ENCODE measurements around the gene PWWP2A. TPM values are rescaled to one million over a fixed set of nuclear protein-coding genes. Genes with fewer than 3 reads are reported as not detected.

PWWP2A gene
- total RNA-seq, 2 donors from 2014 or later: 22.8 to 30.6 TPM

DNA sequence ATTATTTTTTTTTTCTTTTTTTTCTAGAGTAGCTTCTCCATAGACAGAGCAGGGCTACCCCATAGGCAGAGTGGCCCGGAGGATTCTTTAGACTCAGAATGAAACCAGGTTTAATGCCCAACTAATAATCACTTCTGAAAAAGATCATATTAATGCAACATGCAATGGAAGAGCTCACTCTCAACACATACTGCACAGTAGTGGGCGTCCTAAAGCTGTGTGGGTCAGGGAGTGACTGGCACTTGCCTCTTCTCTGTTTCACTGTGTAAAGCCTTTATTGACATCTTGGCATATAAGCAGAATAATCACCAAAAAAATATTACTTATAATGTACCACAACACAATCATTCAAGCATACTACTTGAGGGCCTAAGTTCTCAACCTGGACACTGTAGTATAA, 11.1 kb downstream of the PWWP2A start:
- H3K4me3 Mint-ChIP-seq: no peak overlapping the region
- peaks cover 7% of the 10 kb centered on the region for H3K36me3 Mint-ChIP-seq
- H3K9me3 Mint-ChIP-seq: no peaks in the 10 kb centered on the region
- no peak for DNase-seq (ENCODE audit: low spot score)
- no peaks in the 10 kb centered on the region for H3K27me3 Mint-ChIP-seq
- no peak for ATAC-seq
- peaks cover 6 to 9% of the 10 kb centered on the region in 2 donors for H3K4me1 Mint-ChIP-seq (ENCODE audit: low read depth in 2 of 2)
- no peak overlapping the region for H3K27ac Mint-ChIP-seq

DNA sequence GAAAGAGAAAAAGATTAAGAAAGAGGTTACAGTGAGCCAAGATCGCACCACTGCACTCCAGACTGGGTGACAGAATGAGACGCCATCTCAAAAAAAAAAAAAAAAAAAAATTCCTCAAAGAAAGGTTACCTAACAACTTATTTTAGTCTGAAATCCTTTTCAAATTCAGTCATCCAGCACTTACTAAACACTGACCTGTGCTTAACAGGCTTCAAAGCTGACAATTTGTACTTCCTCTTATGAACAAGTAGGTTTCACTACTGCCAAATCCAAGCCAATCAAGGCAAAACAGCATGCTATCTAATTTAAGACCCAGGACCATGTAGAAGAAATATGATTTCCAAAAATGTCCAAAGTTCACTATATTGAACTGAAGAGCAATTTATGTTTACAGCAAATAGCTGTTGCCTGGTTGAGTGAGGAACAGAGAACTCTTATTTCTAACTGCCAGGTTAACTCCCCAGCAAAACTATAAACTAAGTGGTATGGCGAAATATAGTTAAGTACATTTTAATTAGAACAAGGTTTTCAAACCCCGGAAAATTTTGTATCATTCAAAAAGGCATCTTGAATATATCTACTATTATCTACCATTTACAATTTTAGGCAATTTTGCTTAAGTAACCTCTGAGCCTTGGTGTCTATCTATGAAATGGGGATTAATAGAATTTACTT, 13.4 kb downstream of the PWWP2A start:
- Mint-ChIP-seq H3K9me3 (no peaks in the 10 kb centered on the region), H3K4me1 (ENCODE audit: low read depth in 2 of 2) (peaks cover 6 to 9% of the 10 kb centered on the region in 2 donors), H3K27ac (no peak overlapping the region), H3K27me3 (no peaks in the 10 kb centered on the region), H3K4me3 (no peak overlapping the region), H3K36me3 (peaks cover 5% of the 10 kb centered on the region)
- ATAC-seq: no peak
- no peak for DNase-seq (ENCODE audit: low spot score)

DNA sequence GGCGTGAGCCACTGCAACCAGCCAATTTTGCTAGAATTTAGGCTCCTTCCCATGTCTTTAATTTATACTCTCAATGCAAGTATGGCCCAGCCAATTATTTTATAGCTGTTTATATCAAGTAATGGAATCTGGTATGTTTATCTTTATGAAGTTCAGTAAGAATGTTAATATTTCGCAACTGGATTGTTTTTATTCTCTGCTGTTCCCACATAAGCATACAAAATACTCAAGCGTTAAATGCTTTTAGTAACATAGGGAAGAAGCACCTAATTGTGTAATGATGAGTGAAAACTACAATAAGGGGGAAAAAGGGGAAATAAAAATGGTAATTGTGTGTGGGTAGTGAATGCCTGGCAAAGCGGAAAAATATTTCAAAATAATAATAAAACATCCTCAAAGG, 21.3 kb downstream of the PWWP2A start:
- Mint-ChIP-seq H3K4me1 (ENCODE audit: low read depth in 2 of 2) (peaks cover 4 to 6% of the 10 kb centered on the region in 2 donors), H3K4me3 (no peak overlapping the region), H3K27me3 (no peaks in the 10 kb centered on the region), H3K9me3 (no peaks in the 10 kb centered on the region), H3K27ac (no peak overlapping the region), H3K36me3 (peaks cover 17% of the 10 kb centered on the region)
- DNase-seq (ENCODE audit: low spot score) (no peak), ATAC-seq (no peak)

DNA sequence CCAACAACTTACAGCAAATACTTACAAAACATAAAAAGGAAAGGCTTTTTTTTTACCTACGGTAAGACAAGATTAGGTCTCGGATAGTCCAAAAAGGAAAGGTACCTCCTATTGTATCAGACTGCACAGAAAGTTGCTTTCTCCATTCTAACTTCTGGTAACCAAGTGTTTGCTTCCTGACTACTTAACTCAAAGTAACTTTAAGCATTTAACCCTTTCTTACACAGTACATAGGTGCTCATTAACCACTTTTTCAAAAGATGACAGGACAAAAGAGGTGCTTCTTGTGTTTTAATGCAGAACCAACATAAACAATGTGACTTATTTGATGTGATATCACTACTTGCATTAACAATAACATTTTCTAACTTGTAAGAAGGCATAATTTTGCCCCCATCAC, 23.1 kb downstream of the PWWP2A start:
- peaks cover 22% of the 10 kb centered on the region for H3K36me3 Mint-ChIP-seq
- DNase-seq (ENCODE audit: low spot score) (no peak), ATAC-seq (no peak)
- no peaks in the 10 kb centered on the region for H3K27me3 Mint-ChIP-seq
- no peaks in the 10 kb centered on the region for H3K9me3 Mint-ChIP-seq
- H3K27ac Mint-ChIP-seq: no peak overlapping the region
- H3K4me1 Mint-ChIP-seq (ENCODE audit: low read depth in 2 of 2): peaks cover 4 to 6% of the 10 kb centered on the region in 2 donors
- no peak overlapping the region for H3K4me3 Mint-ChIP-seq

DNA sequence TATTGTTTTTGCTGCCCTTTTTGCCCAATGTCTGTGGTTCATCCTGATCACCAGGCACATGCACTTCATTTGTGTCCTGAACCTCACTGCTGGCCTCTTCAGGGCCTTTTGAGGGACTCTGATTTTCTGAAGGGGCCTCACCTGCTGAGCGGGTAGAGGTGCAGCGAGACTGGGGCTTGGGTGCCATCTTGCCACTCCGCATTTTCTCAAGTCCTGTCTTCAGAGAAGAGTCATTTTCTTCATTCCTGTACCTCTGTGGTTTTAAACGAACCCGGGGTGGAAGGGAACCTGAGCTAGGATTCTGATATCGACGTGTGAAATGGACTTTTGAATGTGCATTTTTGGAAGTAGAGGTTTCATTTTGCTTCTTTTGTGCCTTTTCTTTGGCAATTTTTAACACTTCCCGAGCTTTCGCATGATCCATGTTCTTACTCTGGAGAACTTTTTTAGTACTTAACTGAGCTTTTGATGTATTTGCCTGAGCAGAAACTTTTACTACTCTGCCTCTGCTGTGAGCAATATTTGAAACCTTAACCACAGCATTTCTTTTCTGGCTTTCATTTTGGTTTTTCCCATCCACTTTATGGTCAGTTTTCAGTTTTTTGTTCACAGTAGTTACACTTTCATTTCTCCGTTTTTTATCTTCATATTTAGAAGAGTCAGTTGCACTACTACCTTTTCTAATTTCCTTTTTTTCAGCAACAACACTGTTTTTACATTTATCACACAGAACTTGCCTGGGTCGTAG, 26.1 kb downstream of the PWWP2A start:
- ATAC-seq (no peak), DNase-seq (ENCODE audit: low spot score) (no peak)
- Mint-ChIP-seq H3K4me3 (peak overlapping the region; percentile 17), H3K9me3 (no peaks in the 10 kb centered on the region), H3K36me3 (peaks cover 17% of the 10 kb centered on the region), H3K27ac (no peak overlapping the region), H3K4me1 (ENCODE audit: low read depth in 2 of 2) (peaks cover 4 to 6% of the 10 kb centered on the region in 2 donors), H3K27me3 (no peaks in the 10 kb centered on the region)

DNA sequence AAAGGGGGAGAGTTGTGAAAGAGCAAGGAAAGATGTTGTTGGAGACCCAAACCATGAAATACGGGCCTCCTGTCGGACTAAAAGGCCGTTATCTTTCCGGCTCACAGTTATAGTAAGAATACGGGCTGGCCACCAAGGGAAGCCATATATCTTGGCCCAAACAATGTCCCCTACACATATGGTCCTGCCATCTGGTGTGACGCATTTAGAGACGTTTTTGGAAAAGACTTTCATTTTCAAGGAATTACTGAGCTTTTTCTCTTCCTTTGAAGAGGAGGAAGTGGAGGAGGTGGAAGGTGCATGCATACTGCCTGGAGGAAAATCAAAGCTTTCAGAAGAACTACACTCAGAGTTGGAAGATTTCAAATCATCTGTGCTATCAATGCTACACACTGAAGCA, 26.7 kb downstream of the PWWP2A start:
- Mint-ChIP-seq H3K4me3 (no peak overlapping the region), H3K27ac (no peak overlapping the region)

DNA sequence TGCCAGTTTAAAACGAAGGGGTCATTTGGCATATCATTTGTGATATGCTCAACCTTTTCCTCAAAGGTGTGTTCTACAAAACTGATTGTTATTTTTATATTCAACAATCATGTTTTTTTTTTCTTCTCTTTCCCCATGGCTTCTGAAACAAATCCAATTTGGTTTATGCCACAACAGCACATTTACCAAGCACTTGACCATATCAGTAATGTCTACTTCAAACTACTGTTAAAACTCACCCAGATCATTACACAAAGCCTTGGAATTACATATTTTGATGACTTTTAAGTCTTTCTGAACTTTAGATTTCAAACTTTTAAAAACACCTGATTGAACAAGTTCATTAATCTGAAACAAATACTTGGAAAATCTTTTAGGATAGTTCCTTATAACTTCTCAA, 29.2 kb downstream of the PWWP2A start:
- Mint-ChIP-seq H3K27me3 (no peaks in the 10 kb centered on the region), H3K36me3 (peaks cover 17% of the 10 kb centered on the region), H3K4me3 (no peak overlapping the region), H3K4me1 (ENCODE audit: low read depth in 2 of 2) (peaks cover 4 to 6% of the 10 kb centered on the region in 2 donors), H3K27ac (no peak overlapping the region), H3K9me3 (no peaks in the 10 kb centered on the region)
- DNase-seq (ENCODE audit: low spot score) (no peak), ATAC-seq (no peak)

More for the DNA sequence above, 26.7 kb downstream of the PWWP2A start:
- H3K9me3 Mint-ChIP-seq: no peaks in the 10 kb centered on the region
- peaks cover 4 to 6% of the 10 kb centered on the region in 2 donors for H3K4me1 Mint-ChIP-seq (ENCODE audit: low read depth in 2 of 2)
- peaks cover 17% of the 10 kb centered on the region for H3K36me3 Mint-ChIP-seq
- DNase-seq (ENCODE audit: low spot score) (no peak), ATAC-seq (no peak)
- H3K27me3 Mint-ChIP-seq: no peaks in the 10 kb centered on the region

DNA sequence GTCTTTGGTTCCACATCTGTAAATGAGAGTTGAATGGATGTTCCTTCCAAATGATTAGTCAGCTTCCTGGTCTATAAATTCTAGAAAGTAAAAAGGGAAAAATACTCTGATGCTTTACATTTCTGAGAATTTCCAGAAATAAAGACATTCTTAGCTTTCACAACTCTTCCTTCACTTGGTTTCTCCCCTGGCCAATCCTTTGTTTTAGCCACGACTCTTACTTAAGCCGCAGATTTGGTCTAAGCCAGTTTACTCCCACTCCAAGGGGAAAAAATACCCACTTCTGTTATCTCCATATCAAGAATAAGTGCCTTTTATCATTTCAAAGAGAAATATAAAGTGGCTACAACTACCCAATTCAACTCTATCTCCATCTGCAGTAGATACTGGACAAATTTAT, 29.7 kb downstream of the PWWP2A start:
- H3K4me1 Mint-ChIP-seq (ENCODE audit: low read depth in 2 of 2): peaks cover 3 to 6% of the 10 kb centered on the region in 2 donors
- no peaks in the 10 kb centered on the region for H3K27me3 Mint-ChIP-seq
- peaks cover 17% of the 10 kb centered on the region for H3K36me3 Mint-ChIP-seq
- no peak overlapping the region for H3K4me3 Mint-ChIP-seq
- ATAC-seq (no peak), DNase-seq (ENCODE audit: low spot score) (no peak)
- H3K27ac Mint-ChIP-seq: no peak overlapping the region
- no peaks in the 10 kb centered on the region for H3K9me3 Mint-ChIP-seq

DNA sequence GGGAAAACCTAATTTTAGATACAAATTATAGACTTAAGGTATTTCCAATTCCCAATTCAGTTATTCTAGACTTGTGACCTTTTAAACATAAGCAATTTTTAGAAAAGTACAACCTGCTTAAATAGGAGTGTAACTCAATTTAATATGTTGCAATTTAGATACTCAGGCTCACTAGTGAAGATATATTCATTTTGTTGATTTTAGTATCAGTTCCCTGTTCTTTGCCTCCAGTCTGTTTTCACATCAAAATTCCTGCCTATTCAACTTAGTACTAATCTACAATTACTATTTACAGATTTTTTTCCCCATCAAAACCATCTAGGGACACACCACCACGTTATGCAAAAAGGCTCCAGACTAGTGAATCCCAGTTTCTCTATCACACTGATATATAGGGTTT, 30.4 kb downstream of the PWWP2A start:
- Mint-ChIP-seq H3K4me1 (ENCODE audit: low read depth in 2 of 2) (peaks cover 0 to 6% of the 10 kb centered on the region in 2 donors), H3K4me3 (no peak overlapping the region), H3K9me3 (no peaks in the 10 kb centered on the region), H3K36me3 (peaks cover 12% of the 10 kb centered on the region), H3K27me3 (no peaks in the 10 kb centered on the region), H3K27ac (no peak overlapping the region)
- ATAC-seq (no peak), DNase-seq (ENCODE audit: low spot score) (no peak)

DNA sequence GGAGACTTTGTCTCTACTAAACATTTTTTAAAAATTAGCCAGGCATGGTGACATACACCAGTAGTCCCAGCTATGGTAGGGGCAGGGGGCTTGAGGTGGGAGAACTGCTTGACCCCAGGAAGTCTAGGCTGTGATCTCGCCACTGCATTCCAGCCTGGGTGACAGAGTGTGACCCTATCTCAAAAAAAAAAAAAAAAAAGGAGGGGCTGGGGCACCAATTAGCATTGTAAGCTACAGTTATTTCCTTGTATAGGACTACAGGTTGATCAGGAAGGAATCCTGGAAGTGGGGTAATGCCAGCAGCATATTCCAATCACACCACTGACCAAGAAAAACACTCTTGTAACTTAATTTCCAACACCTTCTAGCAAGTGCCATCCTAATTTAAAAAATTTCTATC, 32.1 kb downstream of the PWWP2A start:
- Mint-ChIP-seq H3K4me3 (no peak overlapping the region), H3K27ac (no peak overlapping the region), H3K4me1 (ENCODE audit: low read depth in 2 of 2) (no peaks in the 10 kb centered on the region), H3K27me3 (no peaks in the 10 kb centered on the region), H3K9me3 (no peaks in the 10 kb centered on the region), H3K36me3 (peaks cover under 1% of the 10 kb centered on the region)
- DNase-seq (ENCODE audit: low spot score) (no peak), ATAC-seq (no peak)

DNA sequence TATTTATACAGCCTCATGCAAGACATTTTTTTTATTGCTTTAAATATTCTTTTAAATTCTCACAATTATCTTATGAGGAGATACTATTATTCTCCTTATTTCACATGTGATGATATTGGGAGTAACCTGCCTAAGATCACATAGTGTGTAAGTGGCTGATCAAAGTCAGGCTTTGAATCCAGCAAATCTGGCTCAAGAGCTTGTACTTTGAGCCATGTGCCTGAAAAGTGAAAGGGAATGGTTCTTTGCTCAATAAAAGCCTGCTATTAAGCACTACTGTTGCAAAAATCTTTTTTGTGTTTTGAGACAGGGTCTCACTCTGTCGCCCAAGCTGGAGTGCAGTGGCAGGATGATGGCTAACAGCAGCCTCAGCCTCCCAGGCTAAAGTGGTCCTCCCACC, 35.1 kb downstream of the PWWP2A start:
- Mint-ChIP-seq H3K27me3 (no peaks in the 10 kb centered on the region), H3K36me3 (no peaks in the 10 kb centered on the region), H3K4me3 (no peak overlapping the region), H3K27ac (no peak overlapping the region), H3K4me1 (ENCODE audit: low read depth in 2 of 2) (no peaks in the 10 kb centered on the region), H3K9me3 (no peaks in the 10 kb centered on the region)
- ATAC-seq: no peak
- no peak for DNase-seq (ENCODE audit: low spot score)

DNA sequence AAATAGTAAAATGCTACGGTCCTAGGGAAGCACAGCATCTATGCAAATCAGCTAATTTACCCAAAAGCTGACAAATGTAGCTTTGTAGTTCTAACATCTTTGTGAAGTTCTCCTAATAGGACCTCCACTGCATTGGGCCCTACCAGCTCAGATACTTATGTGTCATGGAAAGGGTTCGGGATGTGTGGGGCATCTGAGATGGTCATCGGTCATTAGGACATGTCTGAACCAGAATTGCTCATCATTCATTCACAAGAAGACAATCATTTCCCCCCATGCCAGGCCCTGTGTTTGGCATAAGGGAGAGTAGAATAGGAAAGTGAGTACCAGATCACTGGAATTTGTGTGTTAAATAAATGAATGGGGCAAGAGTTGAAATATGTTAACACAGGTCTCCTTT, 35.7 kb downstream of the PWWP2A start:
- no peaks in the 10 kb centered on the region for H3K9me3 Mint-ChIP-seq
- DNase-seq (ENCODE audit: low spot score) (no peak), ATAC-seq (no peak)
- H3K4me3 Mint-ChIP-seq: no peak overlapping the region
- no peaks in the 10 kb centered on the region for H3K27me3 Mint-ChIP-seq
- no peaks in the 10 kb centered on the region for H3K36me3 Mint-ChIP-seq
- H3K27ac Mint-ChIP-seq: no peak overlapping the region
- peaks cover 0 to 2% of the 10 kb centered on the region in 2 donors for H3K4me1 Mint-ChIP-seq (ENCODE audit: low read depth in 2 of 2)

DNA sequence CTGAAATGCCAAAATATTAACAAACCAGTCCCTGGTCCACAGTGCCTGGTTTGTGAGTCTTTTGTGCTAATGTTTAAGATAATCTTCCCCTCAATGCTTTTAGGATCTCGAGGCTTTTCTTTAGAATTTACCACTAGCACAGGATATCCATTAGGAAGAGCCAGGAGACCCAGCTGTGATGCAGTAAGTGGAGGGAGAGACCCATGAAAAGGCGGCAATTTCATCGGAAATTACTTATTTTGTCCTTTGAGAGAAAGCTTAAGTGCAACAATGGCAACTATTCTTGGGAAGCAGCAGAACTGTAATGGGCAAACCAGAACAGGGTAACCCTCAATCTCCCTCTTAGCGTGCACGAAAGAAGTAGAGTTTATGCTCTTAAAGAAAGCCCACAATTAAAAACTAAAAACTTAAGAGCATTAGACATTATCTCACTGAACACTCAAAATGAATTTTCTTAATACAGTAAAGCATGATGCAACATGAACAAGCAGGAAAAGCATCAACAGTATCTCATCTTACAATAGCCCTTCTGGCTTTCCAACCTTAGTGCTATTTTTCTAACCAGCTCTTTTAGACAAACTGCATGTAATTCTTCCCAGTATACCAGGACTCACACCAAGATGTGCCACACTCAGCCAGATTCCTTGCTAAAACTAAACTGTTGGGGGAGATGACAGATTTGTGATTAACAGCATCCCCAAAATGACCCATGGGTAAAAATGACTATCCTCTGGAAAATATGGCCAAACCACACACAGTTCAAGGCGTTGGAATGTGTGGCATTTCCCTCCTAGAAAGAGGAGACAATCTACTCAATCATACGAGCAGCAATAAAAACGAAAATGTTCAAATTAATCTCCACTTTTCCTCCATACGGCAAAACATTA, 36.4 kb downstream of the PWWP2A start:
- Mint-ChIP-seq H3K27ac (no peak overlapping the region), H3K4me1 (ENCODE audit: low read depth in 2 of 2) (peaks cover 0 to 4% of the 10 kb centered on the region in 2 donors), H3K9me3 (no peaks in the 10 kb centered on the region), H3K36me3 (no peaks in the 10 kb centered on the region), H3K4me3 (no peak overlapping the region), H3K27me3 (no peaks in the 10 kb centered on the region)
- no peak for ATAC-seq
- no peak for DNase-seq (ENCODE audit: low spot score)

DNA sequence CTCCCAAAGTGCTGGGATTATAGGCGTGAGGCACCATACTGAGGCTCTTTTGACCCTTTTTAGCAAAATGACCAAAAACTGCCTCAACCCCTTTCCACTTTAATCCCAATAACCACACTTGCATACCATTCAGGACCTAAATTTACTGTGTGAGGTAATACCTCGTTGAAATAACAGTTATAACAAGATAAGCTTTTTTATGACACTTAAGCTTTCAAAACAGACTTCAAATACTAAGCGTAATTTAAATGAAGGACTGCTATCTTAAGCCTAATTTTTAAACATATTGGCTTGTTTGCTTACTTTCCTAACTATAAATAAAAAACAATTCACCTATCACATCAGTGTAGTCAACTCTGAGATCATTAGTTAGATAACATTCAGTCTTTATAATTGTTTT, 37.8 kb downstream of the PWWP2A start:
- H3K36me3 Mint-ChIP-seq: no peaks in the 10 kb centered on the region
- no peaks in the 10 kb centered on the region for H3K9me3 Mint-ChIP-seq
- H3K27ac Mint-ChIP-seq: no peak overlapping the region
- DNase-seq (ENCODE audit: low spot score) (no peak), ATAC-seq (no peak)
- H3K4me1 Mint-ChIP-seq (ENCODE audit: low read depth in 2 of 2): peaks cover 0 to 4% of the 10 kb centered on the region in 2 donors
- H3K4me3 Mint-ChIP-seq: no peak overlapping the region
- no peaks in the 10 kb centered on the region for H3K27me3 Mint-ChIP-seq
